ENCODE measurements around the gene GPR137.

GPR137 gene

GRCh38 chr11:64287676-64288352 lies 2.2 kb downstream of the GPR137 start:
- DNase-seq, result no peak

GRCh38 chr11:64288353-64288750 lies 2.7 kb downstream of the GPR137 start:
- no peak for DNase-seq

GRCh38 chr11:64289002-64289564 lies 3.4 kb downstream of the GPR137 start:
- DNase-seq, result no peak

- no peak for DNase-seq
Measured at GRCh38 chr11:64290352-64291261, 5.0 kb downstream of the GPR137 start.

GRCh38 chr11:64291262-64291751 lies 5.7 kb downstream of the GPR137 start, which contains the start of gene KCNK4:
Gene KCNK4, plus strand, starts transcription at chr11:64291302. Its CDS starts 1,717 bp downstream, at chr11:64293019.
- DNase-seq, result no peak

- DNase-seq, result peak; percentile 51
Measured at GRCh38 chr11:64291752-64292459, 6.3 kb downstream of the GPR137 start.

- peak; percentile 51 for DNase-seq
Measured at GRCh38 chr11:64292460-64293254, 7.0 kb downstream of the GPR137 start.

GRCh38 chr11:64294774-64295173 lies 9.1 kb downstream of the GPR137 start:
- peak; percentile 81 for DNase-seq

GRCh38 chr11:64295760-64296159 lies 10.1 kb downstream of the GPR137 start:
- no peak for DNase-seq

GRCh38 chr11:64296236-64296635 lies 10.6 kb downstream of the GPR137 start:
- DNase-seq, result no peak

- peak; percentile 30 for DNase-seq
Measured at GRCh38 chr11:64296830-64297698, 11.4 kb downstream of the GPR137 start.

GRCh38 chr11:64297699-64298358 lies 12.2 kb downstream of the GPR137 start:
- DNase-seq, result peak; percentile 42

GRCh38 chr11:64298966-64299846 lies 13.6 kb downstream of the GPR137 start:
- DNase-seq, result peak; percentile 77

- peak; percentile 55 for DNase-seq
Measured at GRCh38 chr11:64299847-64300648, 14.4 kb downstream of the GPR137 start, which contains the start of gene CATSPERZ. Gene CATSPERZ, plus strand, starts transcription at chr11:64300358. Its CDS starts 53 bp downstream, at chr11:64300411.

- DNase-seq, result no peak
Measured at GRCh38 chr11:64303109-64304031, 17.7 kb downstream of the GPR137 start.

GRCh38 chr11:64304032-64304315 lies 18.3 kb downstream of the GPR137 start:
- no peak for DNase-seq
